SK-N-SH treated with all-trans-retinoic acid at 6 μM for 48 hours (cell line): ENCODE data around the gene TMEM209.

Experiments used
- ATAC-seq: fragments of 200-7000 bp; cut with Tn5 transposase; 3 replicates; pipeline ENCODE4 v1.9.1; 2020; ENCODE audit warnings: mild to moderate bottlenecking, moderate library complexity
- ARNTL ChIP-seq: fragments of 450-650 bp; formaldehyde crosslinking; IDR thresholded peaks from 2 replicates; pipeline ENCODE4 v1.5.0; 2020; ENCODE audit warnings: low read depth, mild to moderate bottlenecking, moderate library complexity, borderline replicate concordance
- BACH2 ChIP-seq: fragments of 250-450 bp; sonication (Bioruptor Pico); IDR thresholded peaks from 2 replicates; pipeline ENCODE4 v1.9.0; 2021; ENCODE audit warnings: mild to moderate bottlenecking, borderline replicate concordance
- CSDC2 ChIP-seq: fragments of 250-450 bp; sonication (Bioruptor Pico); IDR thresholded peaks from 2 replicates; pipeline ENCODE4 v1.5.0; 2020; ENCODE audit warnings: mild to moderate bottlenecking, moderate library complexity
- CSRNP3 ChIP-seq: fragments of 250-450 bp; sonication (Bioruptor Pico); IDR thresholded peaks from 2 replicates; pipeline ENCODE4 v1.5.1; 2021; ENCODE audit warnings: mild to moderate bottlenecking, moderate library complexity
- ESRRG ChIP-seq: fragments of 250-450 bp; sonication (Bioruptor Pico); IDR thresholded peaks from 2 replicates; pipeline ENCODE4 v1.6.1; 2021; ENCODE audit warnings: mild to moderate bottlenecking
- OSR1 ChIP-seq: fragments of 250-450 bp; sonication (Bioruptor Pico); IDR thresholded peaks from 2 replicates; pipeline ENCODE4 v1.8.0; 2022; ENCODE audit warnings: moderate library complexity, mild to moderate bottlenecking, inconsistent platforms
- PATZ1 ChIP-seq: fragments of 250-450 bp; sonication (Bioruptor Pico); IDR thresholded peaks from 2 replicates; pipeline ENCODE4 v1.8.0; 2020; ENCODE audit warnings: mild to moderate bottlenecking, moderate library complexity, borderline replicate concordance
- POU6F1 ChIP-seq: fragments of 250-450 bp; sonication (Bioruptor Pico); IDR thresholded peaks from 2 replicates; pipeline ENCODE4 v1.8.0; 2021; ENCODE audit warnings: low read depth, mild to moderate bottlenecking, moderate library complexity, borderline replicate concordance
- PPARA ChIP-seq: fragments of 250-450 bp; sonication (Bioruptor Pico); IDR thresholded peaks from 2 replicates; pipeline ENCODE4 v1.5.0; 2020; ENCODE audit warnings: mild to moderate bottlenecking, borderline replicate concordance
- SNAI2 ChIP-seq: fragments of 250-450 bp; sonication (Bioruptor Pico); IDR thresholded peaks from 2 replicates; pipeline ENCODE4 v1.5.0; 2020; ENCODE audit warnings: mild to moderate bottlenecking, moderate library complexity
- TCF4 ChIP-seq: fragments of 250-450 bp; sonication (Bioruptor Pico); IDR thresholded peaks from 2 replicates; pipeline ENCODE4 v1.8.0; 2021; ENCODE audit warnings: mild to moderate bottlenecking, moderate library complexity, borderline replicate concordance
- TOX ChIP-seq: fragments of 250-450 bp; sonication (Bioruptor Pico); IDR thresholded peaks from 2 replicates; pipeline ENCODE4 v1.8.0; 2021; ENCODE audit warnings: mild to moderate bottlenecking, moderate library complexity, borderline replicate concordance
- TSHZ2 ChIP-seq: fragments of 250-450 bp; sonication (Bioruptor Pico); IDR thresholded peaks from 2 replicates; pipeline ENCODE4 v1.5.0; 2020; ENCODE audit warnings: mild to moderate bottlenecking, moderate library complexity
- ZC3H10 ChIP-seq: fragments of 250-450 bp; sonication (Bioruptor Pico); IDR thresholded peaks from 2 replicates; pipeline ENCODE4 v1.5.1; 2021; ENCODE audit warnings: mild to moderate bottlenecking, moderate library complexity
- ZFP3 ChIP-seq: fragments of 250-450 bp; sonication (Bioruptor Pico); IDR thresholded peaks from 2 replicates; pipeline ENCODE4 v1.5.0; 2020; ENCODE audit warnings: mild to moderate bottlenecking, moderate library complexity
- ZFP30 ChIP-seq: fragments of 450-650 bp; formaldehyde crosslinking; IDR thresholded peaks from 2 replicates; pipeline ENCODE4 v1.5.0; 2022; ENCODE audit warnings: mild to moderate bottlenecking, moderate library complexity
- ZNF565 ChIP-seq: fragments of 450-650 bp; formaldehyde crosslinking; conservative IDR thresholded peaks from 2 replicates; pipeline ENCODE4 v1.5.0; 2020; ENCODE audit warnings: low read depth, mild to moderate bottlenecking, moderate library complexity
- ZNF70 ChIP-seq: fragments of 450-650 bp; formaldehyde crosslinking; IDR thresholded peaks from 2 replicates; pipeline ENCODE4 v1.5.0; 2020; ENCODE audit warnings: mild to moderate bottlenecking, moderate library complexity
- ZNF8 ChIP-seq: fragments of 450-650 bp; formaldehyde crosslinking; IDR thresholded peaks from 2 replicates; pipeline ENCODE4 v1.5.0; 2020; ENCODE audit warnings: mild to moderate bottlenecking, moderate library complexity

Gene TMEM209

GRCh38 chr7:130218806-130219620 is 13.8 kb upstream of the TMEM209 start:
- no peak for ATAC-seq
- no peak for TF ChIP-seq BACH2 (CRISPR knock-in tag)
- no peak for TF ChIP-seq ZNF8 (CRISPR knock-in tag)
- no peak for TF ChIP-seq POU6F1 (CRISPR knock-in tag)
- TF ChIP-seq OSR1 (CRISPR knock-in tag) = no peak
- no peak for TF ChIP-seq PPARA (CRISPR knock-in tag)
- no peak for TF ChIP-seq ZNF565 (CRISPR knock-in tag)
- no peak for TF ChIP-seq ZC3H10
- no peak for TF ChIP-seq TCF4 (CRISPR knock-in tag)
- no peak for TF ChIP-seq ESRRG (CRISPR knock-in tag)
- TF ChIP-seq PATZ1 = no peak
- TF ChIP-seq TOX (CRISPR knock-in tag) = no peak
- TF ChIP-seq CSRNP3 = no peak
- no peak for TF ChIP-seq SNAI2 (CRISPR knock-in tag)
- TF ChIP-seq ZFP30 (CRISPR knock-in tag) = no peak
- TF ChIP-seq ZNF70 (CRISPR knock-in tag) = no peak
- TF ChIP-seq CSDC2 (CRISPR knock-in tag) = no peak

GRCh38 chr7:130216750-130217149 is 11.5 kb upstream of the TMEM209 start:
- no peak for ATAC-seq
- TF ChIP-seq ZC3H10 = no peak
- no peak for TF ChIP-seq TSHZ2
- no peak for TF ChIP-seq POU6F1 (CRISPR knock-in tag)
- TF ChIP-seq ZFP3 (CRISPR knock-in tag) = no peak
- TF ChIP-seq PATZ1 = no peak
- TF ChIP-seq TOX (CRISPR knock-in tag) = no peak
- no peak for TF ChIP-seq ESRRG (CRISPR knock-in tag)
- TF ChIP-seq CSDC2 (CRISPR knock-in tag) = no peak
- no peak for TF ChIP-seq ZFP30 (CRISPR knock-in tag)
- TF ChIP-seq SNAI2 (CRISPR knock-in tag) = no peak
- no peak for TF ChIP-seq ZNF70 (CRISPR knock-in tag)
- no peak for TF ChIP-seq BACH2 (CRISPR knock-in tag)
- no peak for TF ChIP-seq OSR1 (CRISPR knock-in tag)
- no peak for TF ChIP-seq ARNTL (CRISPR knock-in tag)
- TF ChIP-seq, all 23 proteins: peak for 0
